SH-SY5Y (cell line): ENCODE results near the gene ABTB2.

Experiments
- GATA2 ChIP-seq: IDR thresholded peaks from 2 replicates; pipeline ENCODE4 v1.6.1; 2011; ENCODE audit warnings: mild to moderate bottlenecking, low read depth, low read length
- GATA3 ChIP-seq: IDR thresholded peaks from 2 replicates; pipeline ENCODE4 v1.6.1; 2011; ENCODE audit warnings: low read depth, mild to moderate bottlenecking, low read length, moderate library complexity

DNA sequence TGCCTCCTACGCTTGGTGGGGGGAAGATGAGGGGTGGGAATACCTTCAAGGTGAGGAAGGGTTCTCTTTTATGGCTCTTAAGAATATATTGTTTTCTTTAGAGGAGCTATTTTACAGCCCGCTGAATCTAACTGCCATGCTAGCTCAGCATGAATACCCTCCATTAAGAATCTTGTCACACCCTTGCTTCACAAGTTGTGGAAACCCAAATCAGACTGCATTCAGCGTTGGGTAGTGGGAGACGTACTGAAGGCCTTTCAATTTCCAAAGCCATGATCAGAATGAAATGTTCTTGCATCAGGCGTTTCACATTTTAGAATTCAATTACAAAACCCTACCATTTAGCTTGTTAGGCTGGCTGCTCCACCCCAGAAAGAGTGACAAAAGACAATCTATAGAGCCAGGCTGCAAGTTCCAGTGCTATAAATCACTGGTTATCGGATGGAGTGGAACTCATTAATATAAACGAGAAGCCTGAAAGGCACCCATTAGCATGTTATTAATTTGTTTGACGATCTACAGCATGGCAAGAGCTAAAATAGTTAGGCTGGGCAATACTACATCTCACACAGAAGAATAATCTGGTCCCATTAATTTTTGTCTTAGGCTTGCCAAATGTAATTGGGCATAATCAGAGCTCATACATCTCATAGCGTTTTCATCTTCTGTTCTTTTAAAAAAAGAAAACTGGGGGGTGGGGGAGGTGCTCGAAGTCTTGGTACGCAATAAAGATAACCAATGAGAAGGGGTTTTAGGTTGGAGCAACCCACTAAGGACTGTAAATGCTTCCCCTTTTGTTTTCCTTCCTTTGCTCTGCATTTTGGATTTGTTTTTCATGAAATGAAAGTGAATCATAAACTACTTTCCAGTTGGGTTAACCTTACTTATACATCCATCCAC lies 57.5 kb downstream of the ABTB2 start:
- TF ChIP-seq GATA3 (no peak), GATA2 (no peak)
